K562 (cell line): Measurements from ENCODE around the gene BCAS1. TPM values are rescaled to one million over a fixed set of nuclear protein-coding genes. Genes with fewer than 3 reads are reported as not detected.

ENCODE experiments used
- ARNT ChIP-seq, 2 experiments: fragments of 450-650 bp; IDR thresholded peaks; 2 replicates each; pipeline ENCODE4 v1.6.1; 2016; ENCODE audit warnings: mild to moderate bottlenecking in 1 of 2
- ATF7 ChIP-seq: fragments of 450-650 bp; IDR thresholded peaks from 2 replicates; pipeline ENCODE4 v1.7.1; 2014; ENCODE audit warnings: mild to moderate bottlenecking, moderate library complexity
- CTBP1 ChIP-seq: fragments of 450-650 bp; IDR thresholded peaks from 2 replicates; pipeline ENCODE4 v1.6.1; 2016; ENCODE audit warnings: borderline replicate concordance
- FOXK2 ChIP-seq, 2 experiments: fragments of 450-650 bp; IDR thresholded peaks in 1 of 2; conservative IDR thresholded peaks in 1 of 2; 2 replicates each; pipeline ENCODE4 v1.6.1; 2016; ENCODE audit warnings: low read depth in 2 of 2, mild to moderate bottlenecking in 1 of 2
- PBX2 ChIP-seq, 2 experiments: IDR thresholded peaks in 1 of 2; conservative IDR thresholded peaks in 1 of 2; 2 replicates each; pipeline ENCODE4 v1.6.1; 2016; ENCODE audit warnings: low read depth in 2 of 2, mild to moderate bottlenecking in 1 of 2, missing compliant biosample characterization in 1 of 2, missing genetic modification characterization in 1 of 2, moderate library complexity in 1 of 2
- RNF219 ChIP-seq: fragments of 250-450 bp; sonication (Bioruptor Pico); IDR thresholded peaks from 2 replicates; pipeline ENCODE4 v1.5.0; 2022; ENCODE audit warnings: mild to moderate bottlenecking
- SLC30A9 ChIP-seq: fragments of 250-450 bp; sonication (Bioruptor Pico); IDR thresholded peaks from 2 replicates; pipeline ENCODE4 v1.8.0; 2022; ENCODE audit warnings: mild to moderate bottlenecking, moderate library complexity
- TAF1 ChIP-seq: IDR thresholded peaks from 2 replicates; pipeline ENCODE4 v1.6.1; 2011; ENCODE audit warnings: mild to moderate bottlenecking, low read length, moderate library complexity; ENCODE audit not compliant: insufficient read depth, control insufficient read depth, severe bottlenecking; ENCODE audit errors: extremely low read depth
- TGIF2 ChIP-seq: sonication (generic); formaldehyde crosslinking; IDR thresholded peaks from 2 replicates; pipeline ENCODE4 v1.8.1; 2022; ENCODE audit warnings: mild to moderate bottlenecking, missing genetic modification reagents, moderate library complexity
- ZBED1 ChIP-seq: IDR thresholded peaks from 2 replicates; pipeline ENCODE4 v1.6.1; 2014
- polyA plus RNA-seq, 8 experiments: library from polyadenylated mRNA; depleted of rRNA in 4 of 8; stranded (reverse) in 5 of 8; unstranded in 3 of 8; fragments of >200 nt; fragmentation: Nextera tagmentation in 2 of 8; fragmentation: Illumina TruSeq in 1 of 8; extraction: Ambion mirVana in 2 of 8; extraction: Trizol in 1 of 8; gene quantifications; 2 replicates each; pipeline versions ENCODE4 v1.2.1 to v1.2.3, GENCODE V29; 2011 to 2014; ENCODE audit warnings: inconsistent platforms in 1 of 8, missing spikeins in 1 of 8
- total RNA-seq, 7 experiments: library from RNA; depleted of rRNA in 6 of 7; stranded (reverse); fragments of >200 nt in 6 of 7; fragmentation: Illumina TruSeq in 2 of 7; extraction: Trizol in 2 of 7; gene quantifications; 2 replicates each; pipeline versions ENCODE4 v1.2.1 to v1.2.3, GENCODE V29; 2011 to 2021; ENCODE audit warnings: low replicate concordance in 1 of 7
- TF ChIP-seq, protein P1 (sequence below): IDR thresholded peaks from 2 replicates; pipeline ENCODE4 v1.6.1; 2012; ENCODE audit warnings: low read depth, low read length, improper control_type of control experiment, borderline replicate concordance
- TF ChIP-seq, protein P2 (sequence below), 2 experiments: IDR thresholded peaks; 2 replicates each; pipeline ENCODE4 v1.6.1; 2012; ENCODE audit warnings: improper control_type of control experiment in 2 of 2, low read depth in 2 of 2, low read length in 2 of 2, borderline replicate concordance in 1 of 2
- TF ChIP-seq, protein P3 (sequence below): sonication (generic); formaldehyde crosslinking; IDR thresholded peaks from 2 replicates; pipeline ENCODE4 v1.8.0; 2022; ENCODE audit warnings: missing genetic modification reagents, mild to moderate bottlenecking, borderline replicate concordance
- TF ChIP-seq, protein P4 (sequence below): fragments of 250-450 bp; sonication (Bioruptor Pico); IDR thresholded peaks from 2 replicates; pipeline ENCODE4 v1.6.1; 2021; ENCODE audit warnings: mild to moderate bottlenecking

The BCAS1 gene
- total and polyA plus RNA-seq, 9 of the 15 experiments (the other 6 are each of a cell fraction or from before 2014, with no cell fraction given), result 0.18 to 2.3 (median 0.93) TPM

DNA sequence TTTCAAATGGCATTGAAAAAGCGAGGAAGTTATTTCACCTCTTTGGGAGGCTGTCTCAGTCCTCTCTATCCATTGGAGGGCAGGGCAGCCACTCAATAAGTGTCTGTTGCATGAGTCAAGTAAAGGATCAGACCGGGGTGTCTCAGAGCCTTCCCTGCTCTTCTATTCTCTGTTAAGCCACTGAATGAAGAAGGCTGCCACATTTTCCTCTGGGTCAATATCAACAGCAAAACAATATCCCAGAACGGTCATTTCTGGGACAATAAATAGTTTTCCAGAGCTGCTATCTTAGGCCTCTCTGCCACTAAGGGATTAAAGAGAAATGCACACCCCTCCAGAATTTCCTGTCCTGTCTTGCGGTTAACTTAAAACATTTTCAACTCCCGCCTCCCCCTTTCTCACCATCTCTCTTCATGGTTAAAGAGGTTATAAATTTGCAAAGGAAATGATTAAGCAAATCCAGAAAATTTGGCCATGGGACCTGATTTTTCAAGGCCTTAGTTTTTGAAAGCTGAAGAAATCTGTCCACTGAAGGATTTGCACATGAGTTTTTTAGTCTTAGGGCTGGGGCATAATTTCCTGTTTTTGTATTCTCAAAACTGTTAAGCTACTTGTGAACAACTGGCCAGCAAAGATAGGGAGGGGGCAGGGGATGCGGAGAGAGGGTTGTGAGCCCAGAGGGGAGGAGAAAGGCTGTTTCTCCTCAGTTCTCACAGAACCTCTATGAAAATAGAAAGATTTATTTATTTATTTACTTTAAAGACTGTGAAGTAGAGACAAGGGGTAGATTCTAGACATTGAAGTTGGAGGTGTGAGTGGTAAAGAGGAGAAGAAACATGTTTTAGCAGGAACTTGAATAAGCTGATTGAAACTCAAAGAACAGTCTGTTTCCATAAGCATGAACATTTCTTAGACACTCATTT, 135.7 kb downstream of the BCAS1 start (continued):
- TF ChIP-seq, protein P1, sequence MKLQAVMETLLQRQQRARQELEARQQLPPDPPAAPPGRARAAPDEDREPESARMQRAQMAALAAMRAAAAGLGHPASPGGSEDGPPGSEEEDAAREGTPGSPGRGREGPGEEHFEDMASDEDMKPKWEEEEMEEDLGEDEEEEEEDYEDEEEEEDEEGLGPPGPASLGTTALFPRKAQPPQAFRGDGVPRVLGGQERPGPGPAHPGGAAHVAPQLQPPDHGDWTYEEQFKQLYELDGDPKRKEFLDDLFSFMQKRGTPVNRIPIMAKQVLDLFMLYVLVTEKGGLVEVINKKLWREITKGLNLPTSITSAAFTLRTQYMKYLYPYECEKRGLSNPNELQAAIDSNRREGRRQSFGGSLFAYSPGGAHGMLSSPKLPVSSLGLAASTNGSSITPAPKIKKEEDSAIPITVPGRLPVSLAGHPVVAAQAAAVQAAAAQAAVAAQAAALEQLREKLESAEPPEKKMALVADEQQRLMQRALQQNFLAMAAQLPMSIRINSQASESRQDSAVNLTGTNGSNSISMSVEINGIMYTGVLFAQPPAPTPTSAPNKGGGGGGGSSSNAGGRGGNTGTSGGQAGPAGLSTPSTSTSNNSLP, result no peak
- TF ChIP-seq ATF7, result peak; percentile 85
- no peak for TF ChIP-seq RNF219
- no peak for TF ChIP-seq TGIF2 (CRISPR knock-in tag)
- TF ChIP-seq ZBED1, result no peak
- TF ChIP-seq FOXK2 (conservative IDR thresholded peaks at IDR 0.05 in 1 of 2, IDR thresholded peaks at IDR 0.05 in 1 of 2; ENCODE audit: low read depth in 2 of 2), result peak in 1 of 2 experiments; percentile 81; a peak in 2 of 4 replicates
- TF ChIP-seq CTBP1, result no peak
- TF ChIP-seq, protein P2, sequence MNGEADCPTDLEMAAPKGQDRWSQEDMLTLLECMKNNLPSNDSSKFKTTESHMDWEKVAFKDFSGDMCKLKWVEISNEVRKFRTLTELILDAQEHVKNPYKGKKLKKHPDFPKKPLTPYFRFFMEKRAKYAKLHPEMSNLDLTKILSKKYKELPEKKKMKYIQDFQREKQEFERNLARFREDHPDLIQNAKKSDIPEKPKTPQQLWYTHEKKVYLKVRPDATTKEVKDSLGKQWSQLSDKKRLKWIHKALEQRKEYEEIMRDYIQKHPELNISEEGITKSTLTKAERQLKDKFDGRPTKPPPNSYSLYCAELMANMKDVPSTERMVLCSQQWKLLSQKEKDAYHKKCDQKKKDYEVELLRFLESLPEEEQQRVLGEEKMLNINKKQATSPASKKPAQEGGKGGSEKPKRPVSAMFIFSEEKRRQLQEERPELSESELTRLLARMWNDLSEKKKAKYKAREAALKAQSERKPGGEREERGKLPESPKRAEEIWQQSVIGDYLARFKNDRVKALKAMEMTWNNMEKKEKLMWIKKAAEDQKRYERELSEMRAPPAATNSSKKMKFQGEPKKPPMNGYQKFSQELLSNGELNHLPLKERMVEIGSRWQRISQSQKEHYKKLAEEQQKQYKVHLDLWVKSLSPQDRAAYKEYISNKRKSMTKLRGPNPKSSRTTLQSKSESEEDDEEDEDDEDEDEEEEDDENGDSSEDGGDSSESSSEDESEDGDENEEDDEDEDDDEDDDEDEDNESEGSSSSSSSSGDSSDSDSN (IDR thresholded peaks at IDR 0.05; ENCODE audit: borderline replicate concordance in 1 of 2, low read depth in 2 of 2, low read length in 2 of 2), result no peak
- TF ChIP-seq, protein P3, sequence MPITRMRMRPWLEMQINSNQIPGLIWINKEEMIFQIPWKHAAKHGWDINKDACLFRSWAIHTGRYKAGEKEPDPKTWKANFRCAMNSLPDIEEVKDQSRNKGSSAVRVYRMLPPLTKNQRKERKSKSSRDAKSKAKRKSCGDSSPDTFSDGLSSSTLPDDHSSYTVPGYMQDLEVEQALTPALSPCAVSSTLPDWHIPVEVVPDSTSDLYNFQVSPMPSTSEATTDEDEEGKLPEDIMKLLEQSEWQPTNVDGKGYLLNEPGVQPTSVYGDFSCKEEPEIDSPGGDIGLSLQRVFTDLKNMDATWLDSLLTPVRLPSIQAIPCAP (CRISPR knock-in tag), result no peak
- no peak for TF ChIP-seq SLC30A9 (CRISPR knock-in tag)
- no peak for TF ChIP-seq ARNT (IDR thresholded peaks at IDR 0.05)
- no peak; the same call in 1 of the 2 replicates for TF ChIP-seq PBX2 (CRISPR knock-in tag; IDR thresholded peaks at IDR 0.05; ENCODE audit: low read depth)
- peak; percentile 91 for TF ChIP-seq PBX2 (tag; conservative IDR thresholded peaks at IDR 0.05; ENCODE audit: low read depth)
- TF ChIP-seq, protein P4, sequence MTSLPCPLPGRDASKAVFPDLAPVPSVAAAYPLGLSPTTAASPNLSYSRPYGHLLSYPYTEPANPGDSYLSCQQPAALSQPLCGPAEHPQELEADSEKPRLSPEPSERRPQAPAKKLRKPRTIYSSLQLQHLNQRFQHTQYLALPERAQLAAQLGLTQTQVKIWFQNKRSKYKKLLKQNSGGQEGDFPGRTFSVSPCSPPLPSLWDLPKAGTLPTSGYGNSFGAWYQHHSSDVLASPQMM (CRISPR knock-in tag), result no peak
- peak; percentile 27 for TF ChIP-seq TAF1
